ENCODE measurements around the gene LMO2. TPM values are rescaled to one million over a fixed set of nuclear protein-coding genes. Genes with fewer than 3 reads are reported as not detected.

The LMO2 gene
- total RNA-seq, result 24.7 TPM

DNA sequence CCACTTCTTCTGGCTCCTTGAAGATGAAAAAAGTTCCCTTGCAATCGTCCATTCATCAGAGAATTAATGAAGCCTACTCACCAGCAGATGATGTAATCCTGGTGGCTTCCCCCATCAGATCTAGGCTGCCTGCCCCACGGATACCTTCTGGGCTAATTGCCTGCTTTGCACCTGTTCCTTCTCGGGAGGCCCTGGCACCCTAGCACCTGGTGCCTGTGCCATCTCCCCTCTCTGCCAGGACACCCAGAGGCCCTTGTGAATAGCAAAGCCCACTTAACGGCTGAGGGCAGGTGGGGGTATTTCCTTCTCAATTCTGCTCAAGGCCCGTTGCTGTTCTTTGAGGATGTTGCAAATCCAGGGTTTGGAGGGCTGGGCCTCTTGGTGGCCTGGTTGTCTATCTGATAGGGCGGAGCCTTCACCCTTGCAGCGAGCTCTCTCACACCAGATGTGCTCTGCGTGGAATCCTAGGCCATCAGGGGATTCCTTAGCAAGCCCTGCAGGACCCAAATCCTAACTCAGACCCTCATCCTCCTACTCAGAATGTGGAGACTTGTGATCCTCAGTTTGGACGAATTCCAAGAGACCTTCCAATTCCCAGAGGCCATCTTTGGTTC lies at the start of gene LMO2:
LMO2 (minus strand) TSS at position 363 of the 614 bp plus-strand sequence. CDS start 22,360 bp downstream, outside the sequence.

Other genes with a start within 250 kb of the LMO2 start
- gene C11orf91, start 191.2 kb downstream of the LMO2 start, total RNA-seq, result not detected
- 63.0 TPM for gene CD59, start 155.7 kb downstream of the LMO2 start, total RNA-seq
- gene FBXO3, start 117.6 kb downstream of the LMO2 start, total RNA-seq, result 86.7 TPM
- 265 TPM for gene CAPRIN1, start 159.7 kb upstream of the LMO2 start, total RNA-seq
- 21.5 TPM for gene NAT10, start 213.6 kb upstream of the LMO2 start, total RNA-seq

Data from diencephalon (tissue), 1 donor.